Measurements from ENCODE around the gene MYPN.

Gene MYPN

DNA sequence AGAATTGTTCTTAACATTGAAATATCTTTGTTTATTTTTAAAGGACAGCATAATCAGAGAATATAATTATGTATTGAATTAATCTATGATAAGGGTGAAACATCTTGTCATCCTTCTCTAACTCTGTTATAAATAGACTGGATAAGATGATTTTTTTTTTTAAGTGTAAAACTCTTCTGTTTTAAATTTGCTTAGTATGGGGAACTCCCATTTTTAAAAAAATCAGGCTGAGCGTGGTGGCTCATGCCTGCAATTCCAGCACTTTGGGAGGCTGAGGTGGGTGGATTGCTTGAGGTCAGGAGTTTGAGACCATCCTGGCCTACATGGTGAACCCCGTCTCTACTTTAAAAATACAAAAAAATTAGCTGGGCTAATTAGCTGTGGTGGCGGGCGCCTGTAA, 24.8 kb upstream of the MYPN start:
- FAIRE-seq (no peak), DNase-seq (ENCODE audit: insufficient read length, low spot score) (no peak)
- TF ChIP-seq, protein P1, sequence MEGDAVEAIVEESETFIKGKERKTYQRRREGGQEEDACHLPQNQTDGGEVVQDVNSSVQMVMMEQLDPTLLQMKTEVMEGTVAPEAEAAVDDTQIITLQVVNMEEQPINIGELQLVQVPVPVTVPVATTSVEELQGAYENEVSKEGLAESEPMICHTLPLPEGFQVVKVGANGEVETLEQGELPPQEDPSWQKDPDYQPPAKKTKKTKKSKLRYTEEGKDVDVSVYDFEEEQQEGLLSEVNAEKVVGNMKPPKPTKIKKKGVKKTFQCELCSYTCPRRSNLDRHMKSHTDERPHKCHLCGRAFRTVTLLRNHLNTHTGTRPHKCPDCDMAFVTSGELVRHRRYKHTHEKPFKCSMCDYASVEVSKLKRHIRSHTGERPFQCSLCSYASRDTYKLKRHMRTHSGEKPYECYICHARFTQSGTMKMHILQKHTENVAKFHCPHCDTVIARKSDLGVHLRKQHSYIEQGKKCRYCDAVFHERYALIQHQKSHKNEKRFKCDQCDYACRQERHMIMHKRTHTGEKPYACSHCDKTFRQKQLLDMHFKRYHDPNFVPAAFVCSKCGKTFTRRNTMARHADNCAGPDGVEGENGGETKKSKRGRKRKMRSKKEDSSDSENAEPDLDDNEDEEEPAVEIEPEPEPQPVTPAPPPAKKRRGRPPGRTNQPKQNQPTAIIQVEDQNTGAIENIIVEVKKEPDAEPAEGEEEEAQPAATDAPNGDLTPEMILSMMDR (IDR thresholded peaks at IDR 0.05; ENCODE audit: insufficient read depth, missing control alignments) = no peak

DNA sequence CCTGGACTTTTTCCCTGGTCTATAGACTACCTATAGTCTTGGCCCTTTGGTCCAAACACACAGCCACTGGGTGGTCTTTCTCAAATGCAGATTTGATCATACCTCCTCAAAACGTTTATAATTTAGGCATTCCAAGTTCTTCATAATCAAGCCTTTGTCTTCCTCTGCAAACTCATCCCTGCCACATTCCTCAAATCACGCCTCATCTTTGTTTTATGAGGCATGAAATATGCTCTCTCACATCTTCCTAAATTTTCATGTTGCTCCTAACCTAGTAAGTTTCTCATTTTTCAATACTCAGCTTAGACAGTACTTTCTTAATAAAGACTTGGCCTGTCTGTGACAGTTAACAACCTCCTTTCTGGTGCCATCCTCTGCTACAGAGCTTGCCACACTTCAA, 23.3 kb upstream of the MYPN start:
- DNase-seq (ENCODE audit: insufficient read length, low spot score) (no peak), FAIRE-seq (no peak)
- TF ChIP-seq, protein P1 (IDR thresholded peaks at IDR 0.05; ENCODE audit: insufficient read depth, missing control alignments) = no peak

GRCh38 chr10:68086910-68087684, 22.2 kb upstream of the MYPN start:
- TF ChIP-seq, protein P1 (IDR thresholded peaks at IDR 0.05; ENCODE audit: insufficient read depth, missing control alignments) = no peak
- no peak for FAIRE-seq
- DNase-seq (ENCODE audit: insufficient read length, low spot score) = no peak

- DNase-seq (ENCODE audit: insufficient read length, low spot score) (no peak), FAIRE-seq (no peak)
- TF ChIP-seq, protein P1 (IDR thresholded peaks at IDR 0.05; ENCODE audit: insufficient read depth, missing control alignments) = no peak
Observed at GRCh38 chr10:68087685-68088401, 21.4 kb upstream of the MYPN start.

DNA sequence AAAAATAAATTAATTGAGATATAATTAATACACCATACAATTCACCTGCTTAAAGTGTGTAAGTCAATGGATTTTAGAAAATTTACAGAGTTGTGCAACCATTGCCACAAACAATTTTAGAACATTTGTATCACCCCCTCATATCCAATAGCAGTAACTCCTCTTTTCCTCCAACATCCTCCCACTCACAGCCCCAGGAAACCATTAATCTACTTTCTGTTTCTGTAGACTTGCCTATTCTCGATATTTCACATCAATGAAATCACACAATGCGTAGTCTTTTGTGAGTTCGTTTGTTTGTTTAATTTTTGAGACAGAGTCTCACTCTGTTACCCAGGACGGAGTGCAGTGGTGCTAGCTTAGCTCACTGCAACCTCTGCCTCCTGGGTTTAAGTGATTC, 20.5 kb upstream of the MYPN start:
- DNase-seq (ENCODE audit: insufficient read length, low spot score) = no peak
- no peak for FAIRE-seq
- TF ChIP-seq, protein P1 (IDR thresholded peaks at IDR 0.05; ENCODE audit: insufficient read depth, missing control alignments) = no peak

DNA sequence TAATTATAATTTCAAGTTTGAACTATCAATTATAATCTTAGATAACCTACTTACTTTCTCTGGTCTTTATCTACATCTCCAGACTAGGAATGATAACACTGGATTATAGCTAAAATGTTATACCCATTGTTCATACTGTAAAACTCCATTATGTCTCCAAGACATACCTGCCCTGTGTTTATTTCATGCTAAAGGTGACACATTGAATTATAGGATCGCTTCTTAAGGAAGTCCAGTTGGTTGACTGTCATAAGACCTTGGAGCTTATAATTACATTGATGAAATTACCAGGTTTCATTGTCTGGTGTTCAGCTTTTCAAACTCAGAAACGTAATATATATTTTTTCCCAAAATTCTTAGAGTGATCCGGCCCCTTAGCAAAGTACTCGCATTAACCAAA, 18.7 kb upstream of the MYPN start:
- TF ChIP-seq, protein P1 (IDR thresholded peaks at IDR 0.05; ENCODE audit: insufficient read depth, missing control alignments) = no peak
- DNase-seq (ENCODE audit: insufficient read length, low spot score) (no peak), FAIRE-seq (no peak)

GRCh38 chr10:68092512-68092911, 16.8 kb upstream of the MYPN start:
- DNase-seq (ENCODE audit: insufficient read length, low spot score) (no peak), FAIRE-seq (no peak)
- TF ChIP-seq, protein P1 (IDR thresholded peaks at IDR 0.05; ENCODE audit: insufficient read depth, missing control alignments) = no peak
